Activated CD8-positive, alpha-beta memory T cell treated with anti-CD3 and anti-CD28 coated beads for 4 hours (primary cell): ENCODE results near the gene VAPB.
"Not testable (repeated sequence)": the region's sequence is repeated elsewhere in the genome, so short reads cannot be mapped to it uniquely, and the experiment has no call there.

ENCODE experiments used
- DNase-seq, 2 donors: peaks; one replicate each; pipeline ENCODE4 v3.0.0-alpha.2; 2020; ENCODE audit warnings: low read depth in 2 of 2

VAPB gene

DNA sequence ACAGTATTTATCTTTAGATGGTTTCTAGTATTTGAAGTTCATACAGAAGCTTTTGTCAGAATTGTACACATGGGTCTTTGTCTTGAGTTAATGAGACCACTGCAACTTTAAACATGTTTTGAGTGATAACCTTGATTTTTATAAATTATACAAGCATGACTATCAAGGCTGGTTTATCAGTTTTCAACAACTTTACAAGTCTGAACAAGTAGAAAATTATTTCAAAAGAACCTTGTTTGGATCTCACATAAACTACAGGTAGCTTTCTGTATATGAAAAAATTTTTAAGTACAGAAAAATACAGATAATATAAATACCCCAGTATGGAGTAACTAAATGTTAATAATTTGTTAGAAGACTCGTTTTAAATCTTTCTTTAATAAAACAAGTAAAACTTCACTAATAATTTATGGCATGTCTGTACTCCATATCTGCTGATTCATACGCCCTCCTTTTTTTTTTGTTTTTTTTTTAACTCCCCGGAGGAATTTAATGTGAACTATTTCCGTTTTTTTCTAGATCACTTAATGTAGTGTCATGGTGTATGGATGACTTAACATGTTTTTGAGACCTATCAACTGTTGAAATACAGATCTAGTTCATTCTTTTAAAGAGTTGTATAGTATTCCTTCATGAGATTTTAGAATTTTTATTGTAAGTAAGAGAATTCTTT is 18.3 kb downstream of the VAPB start:
- no peak for DNase-seq

DNA sequence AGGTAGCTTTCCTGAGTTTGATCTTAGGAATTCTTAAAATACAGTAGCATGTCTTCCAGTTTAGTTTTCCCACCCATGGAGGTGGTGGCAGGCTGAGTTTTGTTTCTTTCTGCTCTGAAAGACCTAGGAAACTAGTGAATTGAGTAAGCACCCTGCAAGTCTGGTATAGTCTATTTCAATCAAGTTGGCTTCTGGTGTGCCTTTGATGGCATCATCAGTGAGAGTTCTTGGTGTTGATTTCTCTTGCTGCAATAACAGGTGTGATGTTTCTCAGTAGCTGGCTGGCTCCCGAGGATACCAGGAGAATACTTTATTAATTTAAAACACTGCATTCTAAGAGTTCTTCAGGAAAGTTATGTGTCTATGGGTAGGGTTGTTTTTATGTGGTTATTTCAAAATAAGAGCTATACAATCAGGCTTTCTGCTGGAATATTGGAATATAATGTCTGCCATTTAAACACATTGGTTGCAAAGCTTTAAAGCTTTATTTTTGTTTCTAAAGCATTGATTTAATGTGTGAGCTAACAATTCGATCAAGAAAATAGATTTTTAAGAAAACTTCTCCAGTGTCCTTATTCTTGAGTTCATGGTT is 19.0 kb downstream of the VAPB start:
- DNase-seq, result no peak

DNA sequence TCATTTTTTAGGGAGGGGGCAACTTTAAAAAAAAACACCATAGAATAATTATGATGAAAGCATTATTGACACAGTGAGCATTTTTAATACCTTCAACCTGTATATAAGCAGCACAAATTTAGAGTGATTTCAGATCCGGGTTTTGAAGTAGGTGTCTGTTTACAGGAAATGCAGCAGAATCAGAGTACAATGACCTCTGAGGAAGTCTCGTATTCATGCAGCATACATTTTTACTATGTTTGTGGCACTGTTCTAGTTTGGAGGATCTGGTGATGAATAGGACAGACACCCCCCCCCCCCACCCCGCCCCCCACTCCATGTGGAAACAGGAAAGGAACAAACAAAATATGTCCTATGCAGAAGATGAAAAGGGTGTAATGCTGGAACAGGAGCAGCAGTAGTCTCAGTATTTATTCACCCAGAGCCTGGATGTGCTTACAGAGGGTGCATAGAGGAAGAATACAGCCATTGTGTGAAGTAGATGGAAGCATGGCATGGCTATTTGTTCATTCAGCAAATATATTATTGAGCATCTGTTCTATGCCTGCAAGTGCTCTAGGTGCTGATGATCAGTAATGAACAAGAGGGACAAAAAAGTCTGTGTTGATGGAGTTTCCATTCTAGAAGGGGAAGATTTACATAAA is 19.7 kb downstream of the VAPB start:
- DNase-seq, result no peak

DNA sequence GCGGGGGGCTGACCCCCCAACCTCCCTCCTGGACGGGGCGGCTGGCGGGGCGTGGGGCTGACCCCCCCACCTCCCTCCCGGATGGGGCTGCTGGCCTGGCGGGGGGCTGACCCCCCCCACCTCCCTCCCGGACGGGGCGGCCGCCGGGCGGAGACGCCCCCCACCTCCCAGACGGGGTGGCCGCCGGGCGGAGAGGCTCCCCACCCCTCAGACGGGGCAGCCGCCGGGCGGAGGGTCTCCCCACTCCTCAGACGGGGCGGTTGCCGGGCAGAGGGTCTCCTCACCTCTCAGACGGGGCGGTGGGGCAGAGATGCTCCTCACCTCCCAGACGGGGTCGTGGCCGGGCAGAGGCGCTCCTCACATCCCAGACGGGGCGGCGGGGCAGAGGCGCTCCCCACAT is 25.2 kb downstream of the VAPB start:
- not testable (repeated sequence) for DNase-seq

DNA sequence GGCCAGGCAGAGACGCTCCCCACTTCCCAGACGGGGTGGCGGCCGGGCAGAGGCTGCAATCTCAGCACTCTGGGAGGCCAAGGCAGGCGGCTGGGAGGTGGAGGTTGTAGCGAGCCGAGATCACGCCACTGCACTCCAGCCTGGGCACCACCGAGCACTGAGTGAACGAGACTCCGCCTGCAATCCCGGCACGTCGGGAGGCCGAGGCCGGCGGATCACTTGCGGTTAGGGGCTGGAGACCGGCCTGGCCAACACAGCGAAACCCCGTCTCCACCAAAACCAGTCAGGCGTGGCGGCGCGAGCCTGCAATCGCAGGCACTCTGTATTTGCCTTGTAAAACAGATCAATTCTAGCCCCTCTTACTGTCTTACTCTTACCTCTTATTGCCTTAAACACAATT is 25.8 kb downstream of the VAPB start:
- not testable (repeated sequence) for DNase-seq

DNA sequence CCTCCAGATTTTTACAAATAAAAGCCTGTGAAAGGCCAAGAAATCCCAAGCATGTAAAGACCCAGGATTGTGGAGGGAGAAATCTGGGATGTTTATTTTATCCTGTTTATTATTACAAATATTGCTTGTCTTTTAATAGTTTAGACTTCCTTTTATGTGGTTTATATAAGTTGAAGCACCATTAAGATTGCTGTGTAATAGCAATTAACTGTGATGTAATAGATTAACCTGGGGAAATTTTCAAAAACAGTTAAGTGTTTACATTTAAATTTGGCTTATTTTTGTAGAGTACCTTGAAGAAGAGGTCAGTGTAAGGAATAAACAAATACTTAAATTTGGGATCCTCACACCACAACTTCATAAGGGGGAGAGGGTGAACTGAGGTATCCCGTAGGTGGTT is 27.0 kb downstream of the VAPB start:
- no peak for DNase-seq

DNA sequence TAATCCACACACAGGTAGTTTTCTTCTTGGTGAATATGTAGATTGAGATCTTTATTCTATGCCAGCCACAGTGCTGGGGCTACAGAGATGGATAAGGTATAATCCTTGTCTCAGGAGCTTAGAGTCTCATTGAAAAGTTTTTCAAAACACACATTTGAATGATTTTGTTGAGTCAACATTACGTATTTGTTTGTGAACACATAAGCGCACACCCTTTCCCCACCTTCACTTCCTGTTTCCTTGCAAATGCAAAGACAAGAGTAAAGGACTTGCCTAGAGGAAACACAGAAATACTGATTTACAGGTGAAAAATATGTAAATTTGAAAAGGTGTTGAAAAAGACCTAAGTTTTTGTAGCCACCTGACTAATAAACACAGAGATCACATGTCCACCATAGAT is 27.8 kb downstream of the VAPB start:
- DNase-seq, result no peak

DNA sequence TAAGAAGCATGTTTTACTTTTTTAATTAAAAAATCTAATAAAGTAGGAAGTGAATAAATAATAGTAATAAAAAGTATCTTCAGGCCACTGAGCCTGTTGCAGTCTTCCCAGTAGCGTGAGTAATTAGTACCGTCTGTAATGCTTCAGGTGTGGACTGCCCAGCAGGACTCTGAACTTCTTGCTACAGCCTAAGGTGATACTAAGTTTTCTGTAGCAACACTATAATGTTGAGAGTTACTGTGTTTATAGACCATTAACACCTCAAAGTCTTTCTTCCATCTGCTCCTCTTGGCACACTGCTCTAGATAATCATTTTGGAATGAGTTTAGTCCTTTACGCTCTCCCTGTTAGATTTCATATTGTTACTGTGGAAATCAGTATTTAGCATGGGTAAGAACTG is 28.4 kb downstream of the VAPB start:
- DNase-seq, result no peak

DNA sequence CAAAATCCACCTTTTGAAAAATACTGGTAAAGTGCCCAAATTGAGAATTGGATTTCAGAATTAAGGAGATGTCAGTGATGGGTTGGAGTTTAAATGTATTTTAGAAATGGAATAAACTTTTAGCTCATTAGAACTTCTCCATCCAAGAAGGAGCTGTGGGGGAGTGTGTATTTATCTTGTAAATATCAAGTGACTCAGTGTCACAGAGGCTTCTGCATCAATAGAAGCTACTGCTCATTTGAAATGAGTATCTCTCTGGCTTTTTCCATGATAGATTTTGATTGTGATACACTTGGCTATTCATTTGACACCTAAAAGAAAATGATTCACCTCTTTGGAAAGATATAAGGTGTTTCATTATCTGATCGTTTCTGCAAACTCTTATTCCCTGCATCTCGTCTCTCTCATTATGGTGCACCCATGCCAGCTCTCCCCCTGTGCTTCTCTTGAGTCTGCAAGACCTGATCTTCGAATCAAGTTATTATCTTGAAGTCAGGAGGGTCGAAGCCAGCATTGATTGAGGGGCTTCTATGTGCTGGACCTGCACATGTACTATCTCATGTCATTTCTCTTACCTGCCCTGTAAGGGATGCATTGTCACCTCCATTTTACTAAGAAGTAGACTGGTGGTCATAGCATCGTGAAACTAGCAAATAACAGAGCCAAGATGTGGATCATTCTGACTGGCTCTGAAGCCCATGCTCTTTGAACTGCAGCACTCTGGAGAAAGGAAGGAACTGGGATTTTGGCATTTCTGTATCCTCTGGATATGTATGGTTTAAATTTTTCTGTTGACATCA is 30.1 kb downstream of the VAPB start:
- no peak for DNase-seq

DNA sequence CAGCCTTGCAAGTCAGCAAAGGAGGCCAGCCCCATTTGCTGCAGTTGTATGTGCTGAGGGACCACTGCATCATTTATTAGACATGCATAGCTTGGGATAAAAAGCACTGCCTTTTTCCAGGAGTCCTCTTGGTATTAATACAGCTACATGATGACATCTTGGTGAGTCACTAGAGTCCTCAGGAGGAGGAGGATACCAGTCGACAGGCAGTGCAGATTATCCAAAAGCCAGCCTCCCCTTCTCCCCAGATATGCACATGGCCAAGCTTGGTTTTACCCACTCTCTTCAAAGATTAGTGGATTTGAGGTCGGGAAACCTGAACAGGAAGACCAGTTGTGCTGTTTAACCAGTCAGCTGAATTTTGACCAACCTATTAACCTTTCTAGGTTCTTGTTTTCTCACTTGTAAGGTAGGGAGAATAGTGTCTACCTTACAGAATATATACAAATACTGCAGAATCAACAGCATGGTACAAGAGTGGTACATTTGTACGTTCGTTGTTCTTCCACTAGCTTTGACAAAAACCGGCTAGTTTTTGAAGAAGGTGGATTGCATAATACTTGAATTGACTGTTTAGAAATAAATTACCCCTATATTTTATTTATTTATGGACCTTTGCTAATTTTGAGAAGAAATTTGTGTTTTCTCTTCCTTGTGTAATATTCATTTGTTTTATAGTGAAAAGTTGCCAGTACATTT is 31.9 kb downstream of the VAPB start:
- no peak for DNase-seq

DNA sequence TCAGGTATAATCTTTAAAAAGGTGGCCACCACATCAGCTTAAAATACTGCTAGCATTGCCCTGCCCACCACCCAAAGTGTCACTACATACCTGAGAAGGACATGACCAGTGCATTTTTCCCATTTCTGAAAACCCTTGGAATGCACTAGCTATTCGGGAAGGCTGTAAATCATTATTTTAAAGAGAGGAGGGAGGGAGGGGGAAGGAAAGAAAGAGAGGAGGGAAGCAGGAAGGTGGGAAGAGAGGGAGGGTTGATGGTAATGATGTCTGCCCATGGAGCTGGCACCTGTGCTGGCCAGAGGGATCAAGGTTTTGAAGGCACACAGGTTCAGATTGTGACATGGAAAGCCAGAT is 32.4 kb downstream of the VAPB start:
- no peak for DNase-seq

DNA sequence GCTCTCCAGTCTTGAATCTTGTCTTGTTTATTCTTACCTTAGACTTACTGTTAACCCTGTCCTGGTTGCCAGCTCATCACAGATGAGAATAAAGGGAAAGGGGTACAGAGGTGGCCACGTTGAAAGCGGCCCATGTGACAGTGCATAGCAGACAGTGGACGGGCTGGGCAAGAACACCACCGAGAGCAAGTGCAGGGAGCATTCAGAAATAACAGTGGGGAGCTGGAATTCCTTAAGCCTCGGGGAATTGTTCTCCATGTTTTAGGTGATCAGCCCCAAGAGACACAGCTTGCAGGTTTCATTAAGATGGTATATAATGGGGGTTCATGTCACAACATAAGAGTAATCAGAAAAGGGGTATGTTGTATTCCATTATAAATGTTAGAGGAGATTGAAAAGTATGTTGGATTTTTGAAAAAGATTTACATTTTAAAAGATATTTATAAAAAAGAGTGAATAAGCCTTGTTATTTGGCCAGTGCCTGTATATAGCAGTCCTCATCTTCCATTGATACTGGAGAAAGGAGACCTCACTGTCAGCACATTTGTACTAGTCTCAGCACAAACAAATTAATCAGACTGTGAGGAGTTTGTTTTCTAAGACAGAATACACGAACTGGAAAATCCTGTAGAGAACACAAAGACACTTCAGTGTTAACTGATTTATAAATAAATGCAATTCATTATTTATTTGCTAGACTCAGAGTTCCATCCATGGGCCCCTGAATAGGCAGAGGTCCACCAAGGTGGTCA is 35.4 kb downstream of the VAPB start:
- no peak for DNase-seq

DNA sequence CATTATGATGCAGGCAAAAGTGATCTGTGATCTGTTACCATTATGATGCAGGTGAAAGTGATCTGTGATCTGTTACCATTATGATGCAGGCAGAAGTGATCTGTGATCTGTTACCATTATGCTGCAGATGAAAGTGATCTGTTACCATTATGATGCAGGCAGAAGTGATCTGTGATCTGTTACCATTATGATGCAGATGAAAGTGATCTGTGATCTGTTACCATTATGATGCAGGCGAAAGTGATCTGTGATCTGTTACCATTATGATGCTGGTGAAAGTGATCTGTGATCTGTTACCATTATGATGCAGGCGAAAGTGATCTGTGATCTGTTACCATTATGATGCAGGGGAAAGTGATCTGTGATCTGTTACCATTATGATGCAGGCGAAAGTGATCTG is 38.5 kb downstream of the VAPB start:
- not testable (repeated sequence) for DNase-seq

DNA sequence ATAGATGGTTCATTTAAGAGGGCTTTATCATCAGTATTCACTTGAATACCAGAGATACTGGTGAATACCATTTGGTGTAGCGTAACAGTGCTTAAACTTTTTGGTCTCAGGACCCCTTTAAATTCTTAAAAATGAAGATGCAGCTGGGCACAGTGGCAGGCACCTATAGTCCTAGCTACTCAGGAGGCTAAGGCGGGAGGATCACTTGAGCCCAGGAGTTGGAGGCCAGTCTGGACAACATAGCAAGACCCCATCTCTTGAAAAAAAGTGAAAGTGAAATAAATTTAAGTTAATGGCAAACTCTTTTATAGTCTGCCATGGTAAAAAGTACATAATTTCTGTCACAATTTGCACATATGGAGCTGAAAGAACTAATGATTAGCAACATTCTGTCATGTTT is 39.3 kb downstream of the VAPB start:
- no peak for DNase-seq

DNA sequence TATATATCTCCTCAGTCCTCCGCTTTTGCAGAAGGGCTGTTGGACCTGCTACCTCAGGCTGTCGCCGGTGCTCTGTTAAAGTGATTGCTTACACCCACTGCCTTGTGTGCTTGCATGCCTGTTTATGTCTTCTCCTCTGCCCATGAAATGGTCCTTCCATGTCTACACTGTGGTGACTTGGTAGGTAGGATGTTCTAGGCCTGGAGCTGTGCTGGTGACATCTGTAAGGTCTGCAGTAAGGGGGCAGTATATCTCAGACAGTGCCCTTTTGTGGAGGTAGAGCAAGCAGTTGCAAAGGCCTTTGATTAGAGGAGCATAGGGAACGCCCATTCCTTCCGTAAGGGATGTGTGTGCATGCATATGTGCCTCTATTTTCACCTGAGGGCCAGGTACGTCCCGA is 40.3 kb downstream of the VAPB start:
- DNase-seq, result no peak

DNA sequence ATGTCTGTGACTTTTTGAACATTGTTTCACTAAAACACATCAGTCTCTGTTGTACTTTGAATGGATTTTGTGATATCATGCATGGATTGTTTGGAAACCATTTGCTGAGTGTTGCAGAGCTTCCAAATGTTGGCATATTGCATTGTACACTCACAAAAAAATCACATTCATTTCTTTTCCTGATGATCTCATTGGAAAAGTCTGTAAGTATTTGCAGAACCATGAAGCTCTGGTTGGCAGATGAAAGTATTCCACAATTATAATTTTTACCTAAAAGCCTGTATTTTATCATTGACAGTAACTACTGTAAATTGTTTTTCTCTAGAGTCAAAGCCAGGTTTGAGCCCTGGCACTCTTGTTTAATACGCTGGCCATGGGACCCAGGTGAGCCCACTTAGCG is 42.1 kb downstream of the VAPB start:
- no peak for DNase-seq

DNA sequence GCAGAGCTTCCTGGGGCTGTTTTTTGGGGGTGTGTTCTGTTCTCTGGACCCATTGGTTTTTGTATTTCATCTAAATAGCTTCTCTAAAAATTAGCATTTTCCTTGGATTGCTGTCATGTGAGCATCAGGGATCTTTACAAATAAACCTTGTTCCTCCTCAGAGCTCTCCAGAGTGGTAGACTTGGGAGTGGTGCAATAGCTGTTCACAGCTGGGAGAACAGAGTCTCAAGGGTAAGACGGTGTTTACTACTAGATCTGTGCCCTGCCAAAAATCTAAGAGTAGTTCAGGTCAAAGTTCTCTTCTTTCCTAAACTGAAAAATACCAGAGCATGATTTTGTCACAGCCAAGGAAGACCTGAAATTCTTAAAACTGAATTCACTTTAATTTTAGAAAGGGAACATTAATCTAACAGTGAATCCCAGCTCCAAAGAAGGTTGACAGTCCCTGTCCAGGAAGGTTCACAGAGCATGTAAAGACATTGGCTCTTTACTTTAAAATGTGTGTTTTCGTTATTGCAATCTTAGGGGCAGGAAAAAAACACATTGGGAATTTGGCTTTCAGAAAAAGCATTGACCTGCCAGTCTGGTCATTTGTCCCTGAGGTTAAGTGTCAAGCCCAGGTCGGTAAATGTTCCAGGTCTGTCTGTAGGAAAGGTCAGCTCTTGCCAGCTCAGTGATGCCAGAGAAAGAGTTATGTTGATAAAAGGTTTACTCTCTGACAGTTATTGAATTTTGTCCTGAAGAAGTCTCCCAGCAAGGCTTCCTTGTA is 43.3 kb downstream of the VAPB start:
- DNase-seq, result no peak

DNA sequence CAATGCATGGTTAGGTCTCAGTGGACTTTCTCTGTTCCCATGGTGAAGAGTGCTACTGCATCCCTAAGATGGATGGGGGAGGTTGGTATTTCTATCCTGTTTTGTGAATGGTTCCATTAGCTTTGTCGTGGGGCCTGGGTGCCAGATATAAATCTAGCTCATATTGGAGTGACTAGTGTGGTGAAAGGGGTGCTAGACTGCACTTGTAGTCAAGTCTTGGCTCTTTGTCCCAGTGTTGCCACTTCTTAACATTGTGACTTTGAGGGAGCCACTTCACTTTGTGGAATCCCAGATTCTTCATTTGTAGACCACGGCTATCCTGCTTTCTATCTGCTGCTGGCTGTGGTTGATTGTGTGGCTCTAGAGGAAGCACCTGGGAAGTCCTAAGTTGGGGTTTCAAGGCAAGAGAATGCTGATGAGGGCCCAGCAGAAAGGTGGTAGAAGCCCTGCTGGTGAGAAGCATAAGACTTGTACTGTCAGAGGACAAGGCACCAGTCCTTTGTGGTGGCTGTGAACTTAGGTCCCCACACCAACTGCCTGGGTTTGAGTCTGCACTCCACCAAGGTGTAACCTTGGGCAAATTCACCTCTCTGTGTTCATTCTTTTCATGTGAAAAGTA is 44.1 kb downstream of the VAPB start:
- DNase-seq, result no peak

DNA sequence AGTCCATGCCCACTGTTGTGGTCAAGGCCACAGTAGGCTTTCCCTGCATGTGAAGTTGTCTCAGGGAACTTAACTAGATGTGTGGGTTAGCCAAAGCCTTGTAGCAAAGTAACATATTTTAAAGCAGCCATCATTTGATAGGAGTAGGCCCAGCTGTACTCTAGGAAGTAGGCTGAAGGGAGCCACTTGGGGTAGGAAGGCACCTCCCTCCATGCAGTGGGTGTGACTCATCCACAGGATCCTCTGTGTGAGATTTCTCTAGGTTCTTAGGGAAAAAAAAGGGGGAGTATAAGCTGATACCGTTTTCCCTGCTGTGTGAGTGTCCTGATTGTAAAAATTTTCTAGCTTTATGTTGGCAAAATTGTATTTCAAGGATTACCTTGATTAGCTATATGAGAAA is 44.7 kb downstream of the VAPB start:
- DNase-seq, result no peak

DNA sequence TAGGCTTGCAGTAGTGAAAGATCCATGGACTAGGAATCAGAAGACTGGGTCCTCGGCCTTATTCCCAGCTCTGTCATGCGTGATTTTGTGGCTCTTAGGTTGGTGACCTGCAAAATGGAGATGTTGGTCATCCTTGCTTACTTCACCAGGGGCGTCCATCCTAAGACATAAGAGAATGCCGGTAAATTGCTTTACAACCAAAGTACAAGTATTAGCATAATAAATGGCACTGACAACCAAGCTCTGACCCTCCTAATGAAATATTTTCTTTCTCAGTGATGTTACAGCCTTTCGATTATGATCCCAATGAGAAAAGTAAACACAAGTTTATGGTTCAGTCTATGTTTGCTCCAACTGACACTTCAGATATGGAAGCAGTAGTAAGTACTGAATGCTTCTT is 45.3 kb downstream of the VAPB start:
- DNase-seq, result no peak
